RWPE2 (cell line): ENCODE results near the gene VAC14.

Experiments
- ATAC-seq: fragments of 200-7000 bp; cut with Tn5 transposase; 3 replicates; pipeline ENCODE4 v1.9.1; 2021; ENCODE audit warnings: low read depth
- DNase-seq: peaks from one replicate; pipeline ENCODE4 v3.0.0-alpha.2; 2020; ENCODE audit warnings: low spot score
- H3K27ac ChIP-seq: fragments of 450-650 bp; 2 replicates; pipeline ENCODE4 v1.5.1; 2017; ENCODE audit warnings: mild to moderate bottlenecking; ENCODE audit not compliant: poor library complexity, severe bottlenecking
- H3K27me3 ChIP-seq: fragments of 250-450 bp; sonication (Bioruptor Pico); 2 replicates; pipeline ENCODE4 v1.5.1; 2021; ENCODE audit warnings: mild to moderate bottlenecking, moderate library complexity; ENCODE audit not compliant: insufficient read depth, poor library complexity, severe bottlenecking
- H3K36me3 ChIP-seq: fragments of 250-450 bp; sonication (Bioruptor Pico); 2 replicates; pipeline ENCODE4 v1.5.1; 2020; ENCODE audit warnings: low read depth, mild to moderate bottlenecking, moderate library complexity
- H3K4me1 ChIP-seq: fragments of 250-450 bp; sonication (Bioruptor Pico); 2 replicates; pipeline ENCODE4 v1.5.1; 2021; ENCODE audit warnings: mild to moderate bottlenecking, moderate library complexity; ENCODE audit not compliant: insufficient read depth, poor library complexity, severe bottlenecking
- H3K4me3 ChIP-seq: fragments of 250-450 bp; sonication (Bioruptor Pico); 2 replicates; pipeline ENCODE4 v1.5.1; 2021; ENCODE audit warnings: mild to moderate bottlenecking, moderate library complexity; ENCODE audit not compliant: severe bottlenecking
- H3K9me3 ChIP-seq: fragments of 250-450 bp; sonication (Bioruptor Pico); 2 replicates; pipeline ENCODE4 v1.5.1; 2021; ENCODE audit warnings: mild to moderate bottlenecking, moderate library complexity; ENCODE audit not compliant: severe bottlenecking
- CTCF ChIP-seq: fragments of 450-650 bp; IDR thresholded peaks from one replicate; pipeline ENCODE4 v1.5.1; 2017; ENCODE audit warnings: mild to moderate bottlenecking, moderate library complexity; ENCODE audit not compliant: poor library complexity, severe bottlenecking

VAC14 gene

GRCh38 chr16:70697594-70698170, 103.3 kb downstream of the VAC14 start:
- peak overlapping the region; percentile 92 for H3K27ac ChIP-seq
- no peak for DNase-seq
- H3K9me3 ChIP-seq = no peaks in the 10 kb centered on the region
- TF ChIP-seq CTCF = peak; percentile 35
- H3K4me1 ChIP-seq = peaks cover 79% of the 10 kb centered on the region
- ATAC-seq = no peak
- no peak overlapping the region for H3K4me3 ChIP-seq
- H3K27me3 ChIP-seq = no peaks in the 10 kb centered on the region
- H3K36me3 ChIP-seq = no peaks in the 10 kb centered on the region

DNA sequence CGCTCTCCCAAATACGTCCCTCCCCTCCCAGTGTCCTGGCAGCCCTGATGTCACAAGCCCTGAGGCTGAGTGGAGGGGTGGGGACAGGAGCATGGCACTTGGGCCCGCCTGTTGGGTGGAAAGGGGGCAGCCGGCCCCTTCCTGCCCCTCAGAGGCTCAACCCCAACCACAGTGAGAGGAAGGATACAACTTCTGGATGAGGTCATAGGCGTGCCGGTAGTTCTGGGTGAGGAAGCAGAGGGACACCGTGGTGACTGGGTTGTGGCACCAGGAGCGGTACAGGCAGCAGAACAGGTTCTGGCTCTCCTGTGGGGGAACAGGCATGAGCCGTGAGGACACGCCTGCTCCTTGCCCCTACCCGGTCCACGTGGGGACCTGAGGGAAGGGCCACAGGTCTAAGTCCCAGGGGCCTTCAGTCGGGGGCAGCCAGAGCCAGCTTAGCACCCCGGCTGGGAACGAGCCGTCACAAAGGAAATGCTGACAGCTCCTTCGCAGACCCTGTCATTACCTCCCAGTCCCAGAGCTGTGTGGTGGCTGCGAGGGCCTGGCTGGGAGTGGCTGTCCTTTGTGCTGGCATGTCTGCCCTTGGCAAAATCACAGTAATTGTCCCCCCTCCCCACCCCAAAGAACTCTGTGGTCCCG, 103.9 kb downstream of the VAC14 start:
- Histone ChIP-seq H3K4me1 (peaks cover 73% of the 10 kb centered on the region), H3K36me3 (no peaks in the 10 kb centered on the region), H3K4me3 (no peak overlapping the region), H3K9me3 (no peaks in the 10 kb centered on the region), H3K27ac (peak overlapping the region; percentile 92), H3K27me3 (no peaks in the 10 kb centered on the region)
- ATAC-seq (no peak), DNase-seq (no peak)
- no peak for TF ChIP-seq CTCF

DNA sequence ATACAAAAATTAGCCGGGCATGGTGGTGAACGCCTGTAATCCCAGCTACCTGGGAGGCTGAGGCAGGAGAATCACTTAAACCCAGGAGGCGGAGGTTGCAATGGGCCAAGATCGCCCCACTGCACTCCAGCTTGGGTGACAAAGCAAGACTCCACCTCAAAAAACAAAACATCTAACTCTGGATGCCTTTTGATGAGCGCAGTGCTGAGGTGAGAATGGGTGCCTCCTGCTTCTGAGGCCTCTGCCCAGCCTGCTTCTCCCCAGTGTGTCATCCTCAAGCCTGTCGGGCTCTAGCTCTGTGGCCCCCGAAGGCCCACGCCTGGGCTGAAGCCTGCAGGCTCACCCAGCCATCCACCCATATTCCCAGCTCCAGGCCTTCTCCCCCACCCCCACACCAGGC, 104.6 kb downstream of the VAC14 start:
- ATAC-seq (no peak), DNase-seq (no peak)
- peaks cover 66% of the 10 kb centered on the region for H3K4me1 ChIP-seq
- H3K27ac ChIP-seq = peak overlapping the region; percentile 92
- no peaks in the 10 kb centered on the region for H3K9me3 ChIP-seq
- H3K36me3 ChIP-seq = no peaks in the 10 kb centered on the region
- H3K4me3 ChIP-seq = no peak overlapping the region
- H3K27me3 ChIP-seq = no peaks in the 10 kb centered on the region
- TF ChIP-seq CTCF = no peak

DNA sequence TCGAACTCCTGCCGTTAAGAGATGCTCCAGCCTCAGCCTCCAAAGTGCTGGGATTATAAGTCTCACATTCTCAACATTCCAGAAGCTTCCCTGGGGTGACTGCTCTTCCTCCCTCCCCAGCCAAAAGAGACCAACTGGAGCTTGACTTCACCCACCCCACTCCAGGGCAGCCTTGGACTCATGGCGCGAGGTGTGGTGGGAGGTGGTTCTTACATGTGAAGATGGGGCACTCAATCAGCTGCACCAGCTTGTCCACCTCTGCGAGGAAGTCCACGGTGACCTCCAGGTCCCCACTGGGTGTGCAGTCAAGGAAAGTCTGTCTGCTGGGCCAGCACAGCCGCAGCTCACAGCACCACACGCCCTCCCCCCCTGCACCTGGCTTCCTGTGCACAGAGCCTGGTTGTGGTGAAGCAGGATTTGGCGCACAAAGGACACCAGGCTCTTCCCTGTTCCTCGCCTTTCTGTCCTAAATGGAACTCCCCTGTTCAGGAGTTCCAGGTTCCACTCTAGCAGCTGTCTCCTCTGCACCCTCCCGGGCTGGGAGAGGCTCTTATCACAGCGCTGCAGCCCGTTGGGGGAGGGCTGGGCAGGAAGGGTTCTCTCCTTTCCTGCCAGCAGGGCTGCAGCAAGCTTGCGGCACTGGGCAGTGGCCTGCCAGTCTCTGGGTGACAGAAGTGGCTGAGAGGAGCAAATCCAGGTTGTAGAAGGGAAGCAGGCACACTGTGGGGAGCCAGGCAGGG, 105.5 kb downstream of the VAC14 start:
- DNase-seq = no peak
- Histone ChIP-seq H3K9me3 (no peaks in the 10 kb centered on the region), H3K36me3 (no peaks in the 10 kb centered on the region), H3K27me3 (no peaks in the 10 kb centered on the region), H3K4me3 (no peak overlapping the region), H3K4me1 (peaks cover 62% of the 10 kb centered on the region), H3K27ac (peak overlapping the region; percentile 92)
- no peak for TF ChIP-seq CTCF
- ATAC-seq = no peak

DNA sequence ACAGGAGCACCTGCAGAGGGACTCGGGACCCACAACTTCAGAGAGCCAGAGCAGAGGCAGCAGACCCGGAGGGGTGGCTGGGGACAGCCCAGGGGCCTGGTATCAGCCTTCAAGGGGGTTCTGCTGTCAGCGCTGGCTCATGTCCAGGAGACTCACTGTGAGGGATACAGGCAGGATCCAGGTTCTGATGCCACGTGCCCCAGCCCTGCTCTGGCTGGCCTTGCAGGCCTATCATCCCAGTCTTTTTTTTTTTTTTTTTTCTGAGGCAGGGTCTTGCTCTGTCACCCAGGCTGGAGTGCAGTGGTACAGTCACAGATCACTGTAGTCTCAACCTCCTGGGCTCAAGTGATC, 106.1 kb downstream of the VAC14 start:
- Histone ChIP-seq H3K4me1 (peaks cover 58% of the 10 kb centered on the region), H3K27ac (peak overlapping the region; percentile 92), H3K27me3 (no peaks in the 10 kb centered on the region), H3K9me3 (no peaks in the 10 kb centered on the region), H3K36me3 (no peaks in the 10 kb centered on the region), H3K4me3 (no peak overlapping the region)
- no peak for DNase-seq
- TF ChIP-seq CTCF = no peak
- no peak for ATAC-seq
